Dermis blood vessel endothelial cell (primary cell): ENCODE data around the gene PIK3C2G. TPM values are rescaled to one million over a fixed set of nuclear protein-coding genes. Genes with fewer than 3 reads are reported as not detected.

Experiments
- DNase-seq: peaks from one replicate; pipeline ENCODE4 v3.0.0; 2010
- total RNA-seq: library from RNA; depleted of rRNA; stranded (reverse); fragments of >200 nt; gene quantifications from 2 replicates; pipeline ENCODE4 v1.2.3, GENCODE V29; 2014

The PIK3C2G gene
- total RNA-seq, 1 donor from 2014 or later: 1.0 TPM

DNA sequence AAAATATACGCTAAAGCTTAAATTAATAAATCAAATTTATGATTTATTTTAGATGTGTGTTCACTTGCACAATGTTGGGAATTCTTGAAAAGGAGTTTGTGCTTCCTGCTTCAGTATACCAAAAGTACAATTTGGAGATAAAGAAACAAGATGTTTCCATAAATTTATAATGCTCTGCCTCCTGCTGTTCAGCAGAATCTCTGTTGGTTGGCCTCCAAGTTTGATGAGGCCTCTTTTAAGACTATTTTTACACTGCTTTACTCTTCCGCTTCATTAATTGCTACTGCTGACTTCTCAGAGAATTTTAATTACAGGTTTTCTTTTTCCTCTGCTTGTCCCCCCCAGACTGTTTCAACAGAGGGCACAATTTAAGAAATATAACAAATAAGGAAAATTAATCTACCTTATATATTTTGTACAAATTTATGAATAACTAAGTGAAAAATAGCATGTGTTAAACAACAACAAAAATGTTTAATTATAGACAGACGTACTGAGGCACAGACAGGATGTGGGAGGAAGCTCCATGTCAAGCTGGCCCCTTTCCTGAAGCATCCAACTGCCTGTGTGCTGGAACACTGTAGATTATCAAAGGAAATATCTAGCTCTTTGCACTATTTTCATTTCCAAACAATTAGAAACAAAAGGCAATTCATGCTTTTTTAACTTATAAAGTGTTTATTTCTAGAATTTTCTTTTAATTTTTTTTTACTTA is 83.9 kb downstream of the PIK3C2G start:
- peak; percentile 25 for DNase-seq

DNA sequence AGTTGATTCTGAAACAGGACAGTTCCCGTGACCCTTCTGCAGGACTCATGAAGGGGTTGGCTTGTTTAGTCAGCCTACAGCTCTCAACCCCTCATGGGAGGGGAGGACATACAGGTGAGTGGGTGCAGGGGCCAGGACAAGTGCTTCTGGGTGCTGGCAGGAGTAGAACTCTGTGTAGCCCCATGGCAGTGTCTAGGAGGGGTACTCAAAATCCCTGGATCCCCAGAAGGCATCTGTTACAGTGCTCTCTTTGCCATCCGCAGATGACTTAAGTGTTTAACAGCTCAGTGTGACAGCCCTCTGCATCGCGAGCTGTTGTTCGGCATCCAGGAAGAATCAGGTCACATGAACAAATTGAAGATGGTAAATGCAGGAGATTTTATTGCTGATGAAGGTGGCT is 91.0 kb downstream of the PIK3C2G start:
- DNase-seq: no peak

DNA sequence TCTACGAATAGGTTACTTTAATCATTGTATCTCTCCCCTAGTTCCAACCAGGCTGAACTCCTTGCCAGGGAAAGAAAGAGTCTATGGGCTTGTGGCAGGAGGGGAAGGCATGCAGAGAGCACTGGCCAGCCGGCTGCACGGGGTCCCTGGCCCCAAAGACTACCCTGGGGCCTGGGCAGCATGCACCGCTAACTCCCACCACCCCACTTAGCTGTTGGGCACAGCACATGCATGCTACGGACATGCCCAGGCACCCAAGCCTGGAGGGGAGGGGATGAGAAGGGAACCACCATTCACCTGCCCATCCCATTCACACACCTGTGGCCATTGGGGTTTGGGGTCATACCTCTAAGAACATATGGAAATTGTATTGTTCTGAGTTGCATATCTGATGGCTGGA is 94.1 kb downstream of the PIK3C2G start:
- DNase-seq: no peak

DNA sequence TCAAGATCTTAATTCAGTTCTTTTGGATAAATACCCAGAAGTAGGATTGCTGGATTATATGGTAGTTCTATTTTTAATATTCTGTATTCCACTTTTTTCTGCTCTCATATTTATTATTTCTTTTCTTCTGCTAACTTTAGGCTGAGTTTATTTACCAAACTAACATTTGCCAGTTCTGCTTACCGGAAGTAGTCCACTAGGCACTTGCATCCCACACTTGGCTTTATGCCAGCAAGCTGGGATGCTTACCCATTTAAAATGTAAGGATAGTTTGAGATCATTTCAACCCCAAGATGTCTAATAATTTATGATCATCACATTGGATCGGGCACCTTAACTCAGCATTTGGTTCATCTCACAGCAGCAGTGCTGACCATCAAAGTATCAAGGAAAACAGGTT is 96.8 kb downstream of the PIK3C2G start:
- no peak for DNase-seq

DNA sequence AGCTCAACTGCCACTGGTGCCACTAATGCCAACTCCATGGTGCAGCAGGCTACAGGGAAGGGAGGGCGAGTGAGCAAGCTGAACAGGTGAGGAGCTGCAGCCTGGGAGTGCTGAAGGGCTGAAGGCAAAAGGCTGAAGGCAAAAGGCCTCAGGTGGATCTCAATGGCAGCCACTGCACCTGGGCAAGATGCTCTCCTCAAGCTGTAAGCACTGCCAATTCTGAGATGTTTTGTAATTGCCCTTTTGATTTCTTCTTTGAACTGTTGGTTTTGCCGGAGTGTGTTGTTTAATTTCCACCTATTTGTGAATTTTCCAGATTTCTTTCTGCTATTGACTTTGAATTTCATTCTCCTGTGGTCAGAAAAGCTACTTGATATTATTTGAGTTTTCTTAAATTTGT is 97.6 kb downstream of the PIK3C2G start:
- DNase-seq: no peak

DNA sequence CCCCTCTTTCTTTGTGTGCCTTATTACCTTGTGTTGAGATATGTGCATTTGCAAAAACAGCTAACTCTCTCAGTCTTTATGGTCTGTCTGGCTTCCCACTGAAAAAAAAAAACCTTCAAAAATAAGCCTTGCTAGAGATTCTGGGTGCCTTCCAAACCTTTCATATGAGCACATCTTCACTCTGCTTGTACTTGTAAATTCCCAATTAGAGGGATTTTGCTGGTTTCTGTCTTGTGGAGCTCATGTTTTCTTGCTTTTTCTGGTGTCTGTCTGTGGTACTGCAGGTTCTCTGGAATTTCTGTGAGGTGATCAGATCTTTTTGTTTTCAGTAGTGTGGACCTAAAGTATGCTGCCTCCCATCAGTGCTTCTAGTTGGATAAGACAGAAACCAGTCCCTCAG is 100.1 kb downstream of the PIK3C2G start:
- no peak for DNase-seq

DNA sequence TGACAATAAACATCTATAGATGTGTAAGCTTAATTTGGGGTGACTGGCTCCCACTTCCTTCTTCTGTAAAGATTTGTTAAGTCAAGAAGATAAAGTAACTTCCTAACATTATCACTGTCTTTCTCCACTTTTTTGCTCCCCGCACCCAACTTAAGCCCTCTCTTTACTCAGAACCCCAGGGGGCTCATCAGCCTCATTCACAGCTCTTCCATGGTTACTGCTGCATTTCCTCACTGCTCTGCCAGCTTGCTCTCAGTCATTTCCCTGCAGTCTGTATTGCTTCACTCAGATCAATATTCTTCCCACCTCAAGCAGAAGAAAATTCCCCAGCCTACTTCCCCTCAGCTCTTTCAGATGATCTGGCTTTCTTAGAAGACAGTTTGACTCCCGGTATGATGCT is 102.0 kb downstream of the PIK3C2G start:
- no peak for DNase-seq

DNA sequence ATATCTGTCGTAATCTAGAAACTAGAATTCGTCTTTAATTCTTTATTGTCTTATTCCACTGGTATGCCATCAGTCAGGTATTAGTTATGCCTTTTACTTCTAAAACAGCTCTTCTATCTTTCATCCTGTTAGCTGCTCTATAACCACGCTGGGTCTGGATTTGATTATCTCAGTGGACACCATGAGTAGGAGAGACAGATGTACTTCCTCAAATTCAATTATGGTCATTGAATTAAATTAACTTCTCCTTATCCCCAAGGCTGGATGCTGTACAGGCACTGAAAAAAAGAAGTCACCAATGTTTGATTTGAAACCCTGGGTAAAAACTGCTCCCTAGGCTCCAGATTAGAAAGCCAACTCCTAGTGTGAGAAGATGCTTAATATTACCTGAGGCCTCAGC is 107.3 kb downstream of the PIK3C2G start:
- DNase-seq: no peak

DNA sequence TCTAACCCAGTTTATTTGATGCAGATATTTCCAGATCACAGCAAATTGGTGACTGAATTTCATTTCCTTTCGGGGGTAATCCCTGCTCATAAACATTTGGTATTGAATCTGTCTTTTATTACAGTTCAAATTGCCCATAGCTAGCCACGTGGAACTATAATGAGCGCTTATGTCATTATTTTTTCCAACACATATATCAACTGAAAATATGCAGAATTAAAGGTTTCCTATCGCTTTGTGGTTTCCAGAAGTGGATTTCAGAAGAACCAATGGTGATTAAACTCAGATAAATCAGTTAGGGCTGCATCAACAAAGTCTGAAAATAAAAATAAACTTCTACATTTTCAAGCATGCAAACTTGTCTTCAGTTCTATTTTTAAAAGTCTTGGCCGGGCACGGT is 111.9 kb downstream of the PIK3C2G start:
- DNase-seq: no peak

DNA sequence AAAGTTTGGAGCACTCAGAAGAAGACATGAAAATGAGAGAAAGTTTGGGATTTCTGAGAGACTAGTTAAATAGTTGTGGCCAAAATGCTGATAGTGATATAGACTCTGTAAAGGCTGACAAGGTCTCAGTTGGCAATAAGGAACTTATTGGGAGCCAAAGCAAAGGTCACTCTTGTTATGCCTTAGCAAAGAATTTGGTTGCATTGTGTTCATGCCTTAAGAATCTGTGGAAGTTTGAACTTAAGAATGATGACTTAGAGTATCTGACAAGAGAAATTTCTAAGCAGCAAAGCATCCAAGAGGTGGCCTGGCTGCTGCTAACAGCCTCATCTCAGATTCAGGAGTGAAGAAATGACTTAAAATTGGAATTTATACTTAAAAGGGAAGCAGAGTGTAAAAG is 113.8 kb downstream of the PIK3C2G start:
- no peak for DNase-seq

DNA sequence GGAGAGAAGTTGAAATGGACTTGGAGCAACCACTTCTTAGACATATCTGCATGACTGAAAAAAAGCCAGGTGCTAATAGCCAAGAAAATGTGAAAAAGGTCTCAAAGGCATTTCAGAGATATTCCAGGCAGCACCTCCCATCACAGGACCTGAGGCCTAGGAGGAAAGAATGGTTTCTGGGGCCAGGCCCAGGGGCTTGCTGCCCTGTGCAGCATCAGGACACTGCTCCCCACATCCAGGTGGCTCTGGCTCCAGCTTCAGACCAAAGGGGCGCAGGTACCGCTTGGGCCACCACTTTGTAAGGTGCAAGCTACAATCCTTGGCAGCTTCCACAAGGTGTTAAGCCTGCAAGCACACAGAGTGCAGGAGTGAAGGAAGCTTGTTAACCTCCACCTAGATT is 114.3 kb downstream of the PIK3C2G start:
- no peak for DNase-seq

DNA sequence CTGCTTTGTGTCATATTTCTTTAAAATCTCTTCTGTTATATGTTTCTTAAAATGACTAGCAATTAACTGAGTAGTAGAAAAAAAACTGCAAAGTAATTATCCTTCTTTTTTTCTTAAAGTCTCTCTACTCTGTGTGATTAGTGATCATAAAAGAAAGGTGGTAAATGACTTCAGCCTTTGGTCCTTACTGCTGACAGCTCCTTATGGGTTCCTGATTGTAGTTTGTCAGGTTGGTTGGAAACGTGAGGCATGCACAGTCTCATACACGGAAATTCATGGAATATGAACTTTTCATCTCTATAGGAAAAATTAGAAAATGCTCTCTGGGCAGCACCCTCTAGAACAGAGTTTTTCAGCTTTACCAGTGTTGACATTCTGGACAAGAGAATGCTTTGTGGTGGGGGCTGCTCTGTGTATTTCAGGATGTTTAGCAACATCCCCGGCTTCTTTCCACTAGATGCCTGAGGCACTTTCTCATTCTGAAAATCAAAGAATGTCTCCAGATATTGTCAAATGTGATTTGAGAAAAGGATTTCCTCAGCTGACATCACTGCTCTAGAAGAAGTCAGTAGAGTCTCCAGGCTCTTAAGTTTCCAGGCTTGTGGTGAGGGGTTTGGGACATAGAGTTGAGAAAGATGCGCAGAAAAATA is 121.0 kb downstream of the PIK3C2G start:
- no peak for DNase-seq

DNA sequence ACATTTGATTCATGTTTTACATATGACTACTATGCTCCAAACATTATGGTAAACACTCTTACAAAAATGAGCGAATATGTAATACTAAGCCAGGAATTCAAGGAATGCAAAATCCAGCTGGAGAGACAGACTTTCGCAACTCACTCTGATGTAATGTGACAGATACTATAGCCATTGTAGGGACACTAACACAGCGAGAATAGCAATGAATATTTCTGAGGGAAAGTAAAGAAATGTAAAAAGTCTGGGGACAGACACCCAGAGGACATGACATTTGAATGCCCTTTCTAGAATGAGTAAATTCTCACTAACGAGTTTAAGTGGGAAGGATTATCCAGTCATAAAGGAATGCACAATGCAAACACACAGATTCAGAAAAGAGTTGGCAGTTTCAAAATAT is 121.9 kb downstream of the PIK3C2G start:
- peak; percentile 63 for DNase-seq

DNA sequence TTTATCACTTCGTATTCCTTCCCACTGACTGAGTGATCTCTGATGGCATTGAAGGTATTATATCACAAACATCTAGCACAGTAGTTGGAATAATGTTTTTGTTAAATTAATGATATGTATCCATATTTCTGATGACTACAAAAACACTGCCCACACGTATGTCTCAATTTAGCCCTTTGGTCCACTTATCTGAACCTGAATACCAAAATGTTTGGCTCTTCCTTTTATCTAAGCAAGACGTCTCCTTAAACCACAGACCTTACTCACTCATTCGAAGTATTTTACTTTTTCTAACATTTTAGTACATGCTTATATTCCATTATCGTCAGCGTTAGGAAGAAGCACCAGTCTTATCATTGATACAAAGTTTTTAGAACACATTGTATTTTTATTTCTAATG is 126.4 kb downstream of the PIK3C2G start:
- no peak for DNase-seq

DNA sequence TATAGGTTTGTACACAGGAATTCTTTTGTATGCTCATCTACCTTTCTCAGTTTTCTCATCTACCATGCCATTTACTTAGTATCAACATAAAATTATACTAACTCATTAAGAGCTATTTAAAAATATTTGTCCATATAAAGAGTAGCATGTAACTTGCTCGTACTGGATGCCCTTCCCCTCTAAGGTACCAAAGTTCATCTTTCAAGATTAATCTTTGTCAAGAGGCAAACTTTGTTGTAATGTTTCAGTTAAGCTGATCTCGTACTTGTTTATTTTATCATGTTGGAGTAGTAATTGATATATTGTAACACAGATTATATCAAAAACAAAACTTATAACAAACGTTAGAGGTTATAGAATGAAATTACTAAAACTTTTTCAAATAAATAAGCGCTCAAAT is 128.5 kb downstream of the PIK3C2G start:
- no peak for DNase-seq

DNA sequence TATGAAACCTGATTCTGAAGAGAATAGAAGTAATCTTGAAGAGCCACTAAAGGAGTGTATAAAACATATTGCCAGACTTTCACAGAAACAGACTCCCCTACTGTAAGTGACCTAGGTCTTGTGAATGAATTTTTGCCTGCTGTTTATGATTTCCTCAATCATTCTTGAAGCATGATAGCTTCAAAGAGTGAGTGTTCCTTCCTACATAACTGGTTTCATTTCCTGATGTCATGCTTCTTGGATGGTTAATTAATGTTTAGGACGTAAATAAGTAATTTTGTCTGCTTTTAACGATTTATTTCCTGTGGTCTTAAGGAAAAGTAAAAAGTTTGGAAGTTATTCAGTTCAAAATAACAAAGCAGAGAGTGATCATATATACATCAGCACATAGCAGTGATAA is 129.8 kb downstream of the PIK3C2G start:
- DNase-seq: no peak

DNA sequence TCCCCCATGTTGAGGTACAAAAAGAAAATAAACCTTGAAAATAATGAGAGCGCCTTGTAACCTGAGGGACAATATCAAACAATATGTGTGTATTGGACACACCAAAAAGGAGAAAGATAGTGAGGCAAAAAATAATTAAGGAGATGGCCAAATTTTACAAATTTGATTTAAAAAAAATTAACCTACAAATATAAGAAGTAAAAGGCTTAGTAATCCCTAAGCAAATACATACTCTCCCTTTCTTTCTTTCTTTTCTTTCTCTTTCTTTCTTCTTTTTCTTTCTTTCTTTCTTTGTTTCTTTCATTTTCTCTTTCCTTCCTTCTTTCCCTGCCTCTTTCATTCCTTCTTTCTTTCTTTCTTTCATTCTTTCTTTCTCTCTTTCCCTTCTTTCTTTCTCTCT is 133.4 kb downstream of the PIK3C2G start:
- DNase-seq: no peak

DNA sequence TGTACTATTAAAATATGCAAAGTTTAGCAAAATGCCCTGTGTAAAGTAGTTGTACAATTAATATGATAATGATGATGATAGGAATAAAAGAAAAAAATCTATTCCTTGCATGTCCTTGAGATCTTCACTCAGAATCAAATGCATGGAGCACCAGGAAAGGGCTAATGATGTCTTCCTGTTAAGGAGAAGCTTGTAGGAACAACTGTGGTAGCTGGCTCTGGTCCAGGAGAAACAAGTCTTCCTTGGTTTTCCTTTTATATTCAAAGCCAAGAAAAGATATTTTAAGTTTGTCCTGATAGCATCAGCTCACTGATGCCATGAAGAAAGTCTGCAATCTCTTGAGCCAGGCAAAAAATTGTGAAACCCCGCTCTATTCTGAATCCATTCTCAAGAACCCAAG is 138.9 kb downstream of the PIK3C2G start:
- peak; percentile 68 for DNase-seq

DNA sequence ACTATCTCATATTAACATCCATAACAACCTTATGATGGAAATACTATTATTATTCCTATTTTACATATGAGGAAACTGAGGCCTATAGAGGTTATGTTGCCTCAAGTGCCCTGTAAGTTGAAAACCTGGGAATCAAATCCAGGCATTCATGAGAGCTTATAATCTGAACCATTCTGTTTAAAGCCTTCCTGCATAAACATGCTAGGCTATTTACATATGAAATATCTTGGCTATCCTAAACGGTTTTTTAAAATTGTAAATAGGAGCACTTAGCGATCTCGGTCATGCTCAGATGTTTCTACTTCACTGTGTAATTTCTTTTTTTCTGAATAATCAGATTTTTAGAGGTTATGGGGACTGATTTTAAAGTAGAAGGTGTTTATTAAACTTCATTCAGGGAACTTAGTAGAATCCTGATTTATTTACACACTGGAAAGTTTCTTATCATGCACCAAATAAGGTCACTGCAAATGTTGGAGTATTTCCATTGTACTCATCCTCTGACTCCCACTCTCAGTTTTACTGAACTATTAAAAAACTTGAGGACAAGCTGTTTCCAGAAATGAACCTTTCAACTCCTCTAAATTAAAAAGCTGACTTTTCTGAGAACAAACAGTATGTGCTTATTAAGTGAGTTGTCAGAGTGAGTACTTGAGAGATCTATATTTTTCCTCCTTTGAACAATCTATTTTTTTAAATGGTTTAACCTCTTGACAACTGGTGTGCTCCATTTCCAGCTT is 141.7 kb downstream of the PIK3C2G start:
- no peak for DNase-seq

DNA sequence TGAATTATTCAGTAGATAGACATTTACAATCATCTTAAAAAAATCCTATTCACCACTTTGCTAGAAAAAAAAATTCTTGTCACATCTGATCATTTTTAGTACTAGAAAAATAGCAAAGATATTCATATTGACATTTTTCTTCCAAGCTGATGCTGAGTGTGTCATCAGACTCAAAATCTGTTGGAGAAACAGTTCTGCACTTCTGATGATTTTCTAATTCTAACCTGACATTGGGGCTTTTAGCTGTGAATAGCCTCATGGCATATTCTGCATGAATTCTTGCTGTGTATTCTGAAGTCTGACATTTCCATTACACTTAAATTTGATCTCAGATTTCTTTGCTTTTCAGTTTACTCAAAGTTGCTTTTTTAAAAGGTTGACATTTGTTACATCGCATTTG is 150.1 kb downstream of the PIK3C2G start:
- DNase-seq: no peak

DNA sequence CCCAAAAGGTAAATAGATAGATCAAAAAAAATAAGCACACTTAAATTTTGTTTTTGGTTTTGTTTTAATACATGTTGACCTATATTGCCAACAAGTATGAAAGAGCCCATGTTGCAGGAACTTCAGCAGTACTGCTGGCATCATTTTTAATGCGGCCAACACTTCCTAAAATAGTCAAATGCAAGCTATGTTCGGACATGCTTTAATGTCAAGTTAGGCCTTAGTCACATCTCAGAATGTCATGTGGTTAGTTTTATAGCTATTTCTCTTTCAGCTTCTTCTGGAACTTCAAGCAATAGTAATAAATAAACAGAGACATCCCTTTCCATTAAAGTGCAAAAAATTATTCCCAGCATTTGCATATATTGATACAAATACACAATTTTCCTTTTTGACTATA is 153.4 kb downstream of the PIK3C2G start:
- no peak for DNase-seq

DNA sequence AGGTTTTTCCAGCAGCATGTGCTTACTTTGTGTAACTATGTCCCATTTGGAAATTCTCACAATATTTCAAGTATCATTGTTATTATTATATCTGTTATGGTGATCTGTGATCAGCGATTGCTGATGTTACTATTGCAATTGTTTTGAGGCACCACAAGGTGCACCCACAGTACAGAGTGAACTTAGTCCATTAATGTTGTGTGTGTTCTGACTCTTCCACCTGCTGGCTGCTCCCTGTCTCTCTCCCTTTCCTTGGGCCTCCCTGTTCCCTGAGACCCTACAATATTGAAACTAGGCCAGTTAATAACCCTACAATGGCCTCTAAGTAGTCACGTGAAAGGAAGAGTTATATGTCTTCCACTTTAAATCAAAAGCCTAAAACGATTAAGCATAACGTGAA is 153.9 kb downstream of the PIK3C2G start:
- no peak for DNase-seq

DNA sequence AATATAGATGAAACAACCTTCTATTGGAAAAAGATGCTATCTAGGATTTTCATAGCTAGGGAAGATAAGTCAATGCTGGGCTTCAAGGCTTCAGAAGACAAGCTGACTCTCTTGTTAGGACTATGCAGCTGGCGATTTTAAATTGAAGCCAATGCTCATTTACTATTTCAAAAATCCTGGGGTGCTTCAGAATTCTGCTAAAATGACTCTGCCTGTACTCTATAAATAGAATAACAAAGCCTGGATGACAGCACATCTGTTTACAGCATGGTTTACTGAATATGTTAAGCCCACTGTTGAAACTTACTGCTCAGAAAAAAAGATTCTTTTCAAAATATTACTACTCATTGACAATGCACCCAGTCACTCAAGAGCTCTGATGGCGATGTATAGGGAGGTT is 155.1 kb downstream of the PIK3C2G start:
- no peak for DNase-seq

DNA sequence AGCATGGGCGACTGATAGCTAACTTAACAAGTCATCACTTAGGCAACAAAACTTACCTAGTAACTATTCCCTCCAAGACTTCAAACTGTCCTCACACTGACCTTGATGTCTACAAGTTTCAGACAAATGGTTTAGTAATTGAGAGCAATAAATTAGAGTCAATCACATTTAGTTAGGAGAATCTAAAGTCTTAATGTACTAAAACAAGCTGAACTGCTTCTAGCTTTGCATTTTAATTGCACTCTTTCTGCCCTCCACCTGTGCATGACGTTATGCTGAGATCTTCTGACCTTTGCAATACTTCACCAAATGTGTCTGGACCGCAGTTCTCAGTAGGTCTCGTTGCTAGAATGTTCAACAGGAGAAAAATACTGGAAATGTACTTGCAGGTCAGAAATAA is 158.0 kb downstream of the PIK3C2G start:
- no peak for DNase-seq
